CD4-positive, alpha-beta T cell treated with Interferon alpha-2 for 1 hour (primary cell): Measurements from ENCODE around the gene ADAP1.
A peak's percentile ranks its signal among the peaks of the same experiment; 100 is the strongest.

Experiments used
- DNase-seq, 2 donors: peaks; one replicate each; pipeline ENCODE4 v3.0.0-alpha.2; 2020 to 2022

ADAP1 gene

DNA sequence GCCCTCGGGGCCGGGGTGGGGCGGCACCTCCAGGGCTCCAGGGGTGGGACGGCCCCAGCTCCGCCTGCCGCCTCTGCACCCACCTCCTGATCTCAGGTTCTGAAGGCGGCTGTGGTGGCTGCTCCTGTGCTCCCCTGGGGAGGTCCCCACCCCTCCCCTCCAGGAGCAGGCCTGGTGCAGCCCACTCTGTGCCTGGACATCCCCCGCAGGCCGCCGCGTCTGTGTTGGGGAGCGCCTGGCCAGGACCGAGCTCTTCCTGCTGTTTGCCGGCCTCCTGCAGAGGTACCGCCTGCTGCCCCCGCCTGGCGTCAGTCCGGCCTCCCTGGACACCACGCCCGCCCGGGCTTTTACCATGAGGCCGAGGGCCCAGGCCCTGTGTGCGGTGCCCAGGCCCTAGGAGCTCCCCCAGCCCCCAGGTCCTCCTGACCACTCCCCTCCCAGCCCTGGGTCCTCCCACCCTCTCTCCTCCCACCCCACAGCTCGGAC, 34.0 kb upstream of the ADAP1 start:
- DNase-seq = no peak

DNA sequence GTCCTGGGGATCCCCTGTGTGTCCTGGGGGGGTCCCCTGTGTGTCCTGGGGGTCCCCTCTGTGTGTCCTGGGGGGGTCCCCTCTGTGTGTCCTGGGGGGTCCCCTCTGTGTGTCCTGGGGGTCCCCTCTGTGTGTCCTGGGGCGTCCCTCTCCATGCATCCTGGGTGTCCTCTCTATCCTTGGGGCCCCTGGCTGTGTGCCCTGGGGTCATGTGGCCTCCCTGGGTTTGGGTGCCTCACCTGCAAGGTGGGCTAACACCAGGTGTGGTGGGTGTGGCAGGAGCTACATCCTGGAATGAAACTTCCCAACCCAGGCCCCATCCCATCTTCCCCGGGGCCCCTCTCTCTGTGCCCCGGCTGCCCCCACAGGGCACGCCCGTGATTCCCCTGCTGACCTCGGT, 33.4 kb upstream of the ADAP1 start:
- no peak for DNase-seq

DNA sequence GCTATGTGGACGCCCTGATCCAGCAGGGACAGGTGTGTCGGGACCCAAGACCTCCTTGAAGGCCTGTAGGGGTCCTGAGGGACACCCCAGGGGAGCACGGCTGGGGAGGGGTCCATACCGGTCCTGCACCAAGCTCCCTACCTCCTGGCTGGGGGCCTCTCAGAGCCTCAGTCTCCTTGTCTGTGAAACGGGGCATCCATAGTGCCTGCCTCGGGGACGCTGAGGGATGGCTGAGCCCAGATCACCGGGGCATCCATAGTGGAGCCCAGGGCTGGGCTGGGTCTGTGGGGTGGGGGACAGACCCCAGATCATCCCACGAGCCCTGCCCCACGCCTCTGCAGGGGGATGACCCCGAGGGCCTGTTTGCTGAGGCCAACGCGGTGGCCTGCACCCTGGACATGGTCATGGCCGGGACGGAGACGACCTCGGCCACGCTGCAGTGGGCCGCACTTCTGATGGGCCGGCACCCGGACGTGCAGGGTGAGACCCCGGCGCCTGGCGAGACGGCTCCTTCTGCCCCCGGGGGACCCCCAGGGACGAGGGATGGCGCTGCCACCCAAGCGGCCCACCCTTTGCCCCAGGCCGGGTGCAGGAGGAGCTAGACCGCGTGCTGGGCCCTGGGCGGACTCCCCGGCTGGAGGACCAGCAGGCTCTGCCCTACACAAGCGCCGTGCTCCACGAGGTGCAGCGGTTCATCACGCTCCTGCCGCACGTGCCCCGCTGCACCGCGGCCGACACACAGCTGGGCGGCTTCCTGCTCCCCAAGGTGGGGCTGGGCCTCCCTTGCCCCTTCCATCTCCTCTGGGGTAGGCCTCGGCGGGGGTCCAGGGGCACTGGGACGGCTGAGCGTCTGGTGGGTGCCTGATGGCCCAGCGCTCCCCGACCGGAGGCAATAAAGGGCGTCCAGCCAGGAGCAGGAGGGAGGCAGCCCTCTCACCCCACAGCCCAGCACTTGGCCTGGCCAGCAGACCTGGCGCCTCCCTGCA, 32.6 kb upstream of the ADAP1 start:
- no peak for DNase-seq

- DNase-seq = no peak
Observed at GRCh38 chr7:985915-986741, 31.6 kb upstream of the ADAP1 start.

- DNase-seq = no peak
Observed at GRCh38 chr7:985127-985416, 30.6 kb upstream of the ADAP1 start.

DNA sequence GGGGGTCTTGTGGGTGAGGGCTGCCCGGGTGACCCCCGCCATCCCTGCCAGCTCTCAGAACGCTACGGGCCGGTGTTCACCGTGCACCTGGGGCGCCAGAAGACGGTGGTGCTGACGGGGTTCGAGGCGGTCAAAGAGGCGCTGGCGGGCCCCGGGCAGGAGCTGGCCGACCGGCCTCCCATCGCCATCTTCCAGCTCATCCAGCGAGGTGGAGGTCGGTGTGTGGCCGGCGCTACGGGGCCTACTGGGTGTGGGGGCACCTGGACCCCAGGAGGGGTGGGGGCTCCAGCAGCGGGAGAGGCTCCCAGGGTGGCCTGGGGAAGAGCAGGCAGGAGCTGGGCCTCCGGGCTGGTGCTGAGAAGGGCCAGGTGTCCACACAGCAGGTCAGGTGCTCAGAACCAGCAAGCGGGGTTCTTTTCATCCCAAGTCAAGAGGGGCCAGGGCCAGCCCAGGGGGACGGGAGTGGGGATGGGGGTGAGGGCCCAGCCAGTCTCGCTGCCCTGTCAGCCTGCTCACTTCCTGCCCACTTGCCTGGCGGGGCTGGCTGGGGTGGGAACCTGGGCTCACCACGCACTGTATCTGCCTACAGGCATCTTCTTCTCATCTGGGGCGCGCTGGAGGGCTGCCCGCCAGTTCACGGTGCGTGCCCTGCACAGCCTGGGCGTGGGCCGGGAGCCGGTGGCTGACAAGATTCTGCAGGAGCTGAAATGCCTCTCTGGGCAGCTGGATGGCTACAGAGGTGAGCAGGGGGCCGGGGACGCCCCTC, 30.1 kb upstream of the ADAP1 start:
- no peak for DNase-seq

GRCh38 chr7:983616-984071, 29.2 kb upstream of the ADAP1 start:
- no peak for DNase-seq

GRCh38 chr7:983004-983615, 28.6 kb upstream of the ADAP1 start, which contains the start of gene CYP2W1:
Gene CYP2W1 (plus strand): TSS chr7:983181. CDS start chr7:983212, 31 bp downstream.
- DNase-seq = no peak

- DNase-seq = no peak
Observed at GRCh38 chr7:982511-983003, 28.1 kb upstream of the ADAP1 start.

DNA sequence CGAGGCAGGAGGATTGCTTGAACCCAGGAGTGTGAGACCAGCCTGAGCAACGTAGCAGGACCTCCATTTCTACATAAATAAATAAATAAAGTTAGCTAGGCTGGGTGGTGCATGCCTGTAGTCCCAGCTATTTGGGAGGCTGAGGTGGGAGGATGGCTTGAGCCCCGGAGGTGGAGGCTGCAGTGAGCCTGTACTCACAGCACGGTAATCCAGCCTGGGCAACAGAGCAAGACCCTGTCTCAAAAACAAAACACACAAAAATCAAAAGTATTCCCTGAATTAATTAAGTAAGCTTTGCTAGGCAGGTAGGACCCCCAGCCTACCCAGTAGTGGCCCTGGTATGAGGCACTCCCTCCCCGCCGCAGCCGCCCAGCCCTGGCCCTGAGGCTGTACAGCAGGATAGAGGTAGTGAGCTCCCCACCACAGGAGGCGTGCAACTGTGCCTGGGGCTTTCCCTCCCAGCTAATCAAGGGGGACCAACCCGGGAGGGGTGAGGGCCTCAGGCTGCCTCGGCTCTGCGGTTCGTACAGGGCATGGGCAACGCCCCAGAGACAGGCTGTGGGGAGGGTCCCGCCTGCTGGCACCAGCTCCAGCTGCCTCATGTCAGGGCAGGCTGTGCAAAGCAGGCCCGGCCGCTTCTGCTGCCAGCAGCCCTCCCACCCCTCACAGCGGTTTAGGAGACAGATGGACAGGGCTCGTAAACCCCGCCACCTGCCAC, 27.5 kb upstream of the ADAP1 start:
- no peak for DNase-seq

- DNase-seq = no peak
Observed at GRCh38 chr7:979886-980571, 25.5 kb upstream of the ADAP1 start.

GRCh38 chr7:979151-979550, 24.7 kb upstream of the ADAP1 start:
- no peak for DNase-seq

DNA sequence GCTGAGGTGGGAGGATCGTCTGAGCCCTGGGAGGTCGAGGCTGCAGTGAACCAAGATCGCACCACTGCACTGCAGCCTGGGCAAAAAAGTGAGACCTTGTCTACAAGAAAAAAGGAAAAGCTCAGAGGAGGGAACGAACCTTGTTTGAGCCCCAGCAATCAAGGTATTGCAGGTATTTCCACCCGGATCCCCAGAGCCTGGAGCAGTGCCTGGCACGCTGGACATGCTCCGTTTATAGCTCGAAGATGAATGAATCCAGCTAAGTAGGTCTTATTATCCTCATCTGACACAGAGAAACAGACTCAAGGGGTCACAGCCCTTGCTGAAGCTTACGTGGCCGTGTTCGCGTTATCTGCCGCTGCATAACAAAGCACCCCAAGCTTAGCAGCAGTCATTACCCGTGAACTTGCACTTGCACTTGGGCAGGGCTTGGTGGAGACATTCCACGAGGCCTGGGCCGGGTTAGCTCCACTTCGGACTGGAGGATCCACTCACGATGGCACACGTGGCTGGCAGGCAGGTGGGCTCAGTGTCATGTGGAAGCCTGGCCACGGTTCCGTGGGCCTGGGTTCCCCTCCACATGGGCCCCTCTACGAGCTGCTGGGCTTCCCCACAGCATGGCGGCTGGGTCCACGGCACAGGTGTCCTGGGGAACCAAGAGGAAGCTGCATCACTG, 24.1 kb upstream of the ADAP1 start:
- no peak for DNase-seq

DNA sequence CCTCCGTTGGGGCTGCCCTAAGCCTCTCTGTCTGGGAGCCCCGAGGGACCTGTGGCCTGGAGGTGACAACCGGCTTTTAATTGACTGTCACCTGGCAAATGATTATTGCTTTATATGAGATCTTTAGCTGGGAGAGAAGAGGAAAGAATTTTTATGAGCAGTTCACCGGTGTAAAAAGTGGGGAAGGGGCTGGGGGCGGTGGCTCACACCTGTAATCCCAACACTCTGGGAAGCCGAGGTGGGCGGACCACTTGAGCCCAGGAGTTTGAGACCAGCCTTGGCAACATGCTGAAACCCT, 23.5 kb upstream of the ADAP1 start:
- DNase-seq = no peak

DNA sequence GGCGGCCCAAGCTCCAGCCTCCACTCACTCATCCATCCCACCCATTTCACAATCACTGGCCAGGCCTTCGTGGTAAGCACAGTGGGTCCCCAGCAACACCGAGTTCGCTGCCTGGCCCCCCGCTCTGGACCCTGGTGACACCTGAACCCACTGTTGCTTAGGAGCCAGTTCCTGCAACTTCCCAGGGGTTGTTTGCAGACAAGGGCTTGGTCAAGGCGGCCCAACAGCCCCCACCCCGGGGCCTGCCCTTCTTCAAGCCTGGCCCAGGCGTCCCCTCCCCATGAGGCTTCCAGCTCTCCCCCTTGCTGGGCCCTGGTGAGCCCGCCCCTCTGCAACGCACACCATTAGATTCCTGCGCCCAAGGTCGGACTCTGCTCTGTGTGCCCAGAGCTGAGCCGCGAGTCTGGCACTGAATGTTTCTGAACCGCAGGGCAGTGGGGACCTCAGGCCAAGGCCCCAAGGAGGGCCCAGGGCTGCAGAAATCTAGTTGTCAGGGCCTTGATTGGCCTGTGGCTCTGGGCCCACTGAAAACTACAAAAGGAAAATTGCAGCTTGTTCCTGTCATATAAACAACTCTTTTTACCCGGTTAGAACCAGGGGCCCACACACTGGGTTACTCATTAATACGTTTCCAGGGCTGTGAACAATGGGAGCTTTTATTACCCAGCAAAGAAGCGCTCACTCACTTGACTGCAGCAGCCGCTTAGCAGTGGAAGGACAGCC, 23.0 kb upstream of the ADAP1 start:
- no peak for DNase-seq

DNA sequence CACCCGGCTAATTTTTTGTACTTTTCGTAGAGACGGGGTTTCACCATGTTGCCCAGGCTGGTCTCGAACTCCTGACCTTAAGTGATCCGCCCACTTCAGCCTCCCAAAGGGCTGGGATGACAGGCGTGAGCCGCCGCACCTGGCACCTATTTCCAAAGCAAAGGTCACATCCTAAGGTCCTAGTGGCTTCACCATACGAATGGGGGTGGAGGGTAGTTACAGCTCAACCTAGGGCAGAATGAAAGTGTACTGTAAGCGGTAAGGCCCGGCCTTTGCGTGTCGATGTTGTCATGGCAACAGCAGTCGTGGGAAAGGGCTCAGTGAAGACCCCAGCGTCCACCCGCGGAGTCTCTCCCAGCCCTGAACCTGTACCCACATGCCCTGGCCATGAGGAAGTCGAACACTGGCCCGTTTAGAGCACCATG, 22.4 kb upstream of the ADAP1 start:
- DNase-seq = no peak

- no peak for DNase-seq
Observed at GRCh38 chr7:975702-976473, 21.4 kb upstream of the ADAP1 start.

- peak; percentile 88 to 92 for DNase-seq
Observed at GRCh38 chr7:974820-975681, 20.6 kb upstream of the ADAP1 start, which contains the start of gene COX19. Gene COX19 (minus strand): TSS chr7:975549. CDS start chr7:975509, 40 bp downstream.
